OCI-LY3 (cell line): ENCODE measurements around the gene EPAS1.

Experiments
- H2AFZ ChIP-seq: fragments of 200-600, 300-600 bp; shearing (Covaris generic); 2 replicates; pipeline ENCODE4 v1.6.0; 2014; ENCODE audit warnings: antibody characterized with exemption, low read depth, low read length
- H3K27ac ChIP-seq: fragments of 200-600, 300-600 bp; sonication (generic); 2 replicates; pipeline ENCODE4 v1.5.1; 2014; ENCODE audit warnings: mild to moderate bottlenecking, low read length, moderate library complexity, mixed read lengths
- H3K27me3 ChIP-seq: fragments of 200-600, 300-600 bp; sonication (generic); 2 replicates; pipeline ENCODE4 v1.6.1; 2014; ENCODE audit warnings: low read depth, low read length, mixed read lengths
- H3K36me3 ChIP-seq: fragments of 200-600, 300-600 bp; sonication (generic); replicated peaks from 2 replicates; pipeline ENCODE3; 2014; ENCODE audit warnings: low read depth, low read length, mixed read lengths
- H3K4me1 ChIP-seq: fragments of 300-600, 200-600 bp; sonication (generic); 2 replicates; pipeline ENCODE4 v1.6.1; 2014; ENCODE audit warnings: low read length, mixed read lengths
- H3K4me2 ChIP-seq: fragments of 200-600, 300-600 bp; sonication (generic); 2 replicates; pipeline ENCODE4 v1.6.1; 2014; ENCODE audit warnings: low read length, mixed read lengths
- H3K4me3 ChIP-seq: fragments of 300-600, 200-600 bp; sonication (generic); 2 replicates; pipeline ENCODE4 v1.5.1; 2014; ENCODE audit warnings: antibody characterized with exemption, mild to moderate bottlenecking, low read length, moderate library complexity
- H3K79me2 ChIP-seq: fragments of 300-600, 200-600 bp; shearing (Covaris generic); 2 replicates; pipeline ENCODE4 v1.6.1; 2014; ENCODE audit warnings: mild to moderate bottlenecking, low read length, mixed read lengths
- H3K9ac ChIP-seq: fragments of 300-600, 200-600 bp; shearing (Covaris generic); 2 replicates; pipeline ENCODE4 v1.6.0; 2014; ENCODE audit warnings: mild to moderate bottlenecking, low read length, moderate library complexity
- H3K9me3 ChIP-seq: fragments of 200-600, 300-600 bp; shearing (Covaris generic); 2 replicates; pipeline ENCODE4 v1.6.1; 2014; ENCODE audit warnings: low read length, mixed read lengths; ENCODE audit not compliant: insufficient read depth
- H4K20me1 ChIP-seq: fragments of 200-600, 300-600 bp; sonication (generic); 2 replicates; pipeline ENCODE4 v1.6.1; 2016; ENCODE audit warnings: low read length, mixed read lengths; ENCODE audit not compliant: insufficient read depth
- CTCF ChIP-seq: fragments of 200-600, 300-600 bp; sonication (generic); IDR thresholded peaks from 2 replicates; pipeline ENCODE4 v1.5.1; 2014; ENCODE audit warnings: antibody characterized with exemption, low read length, low read depth
- EZH2phosphoT487 ChIP-seq: fragments of 200-600 bp; shearing (Covaris generic); IDR thresholded peaks from 2 replicates; pipeline ENCODE4 v1.6.1; 2018; ENCODE audit warnings: antibody characterized with exemption, mixed run types, low read depth

EPAS1 gene

GRCh38 chr2:46416280-46416679, 119.1 kb downstream of the EPAS1 start:
- H3K27ac ChIP-seq = no peak overlapping the region
- H3K79me2 ChIP-seq = no peaks in the 10 kb centered on the region
- no peak overlapping the region for H3K4me2 ChIP-seq
- H2AFZ ChIP-seq = no peak overlapping the region
- H3K4me1 ChIP-seq = no peaks in the 10 kb centered on the region
- TF ChIP-seq CTCF (no peak), EZH2phosphoT487 (no peak)
- no peaks in the 10 kb centered on the region for H3K36me3 ChIP-seq
- H3K9me3 ChIP-seq = peaks cover 20% of the 10 kb centered on the region
- no peaks in the 10 kb centered on the region for H3K27me3 ChIP-seq
- no peak overlapping the region for H3K9ac ChIP-seq
- no peak overlapping the region for H3K4me3 ChIP-seq
- no peaks in the 10 kb centered on the region for H4K20me1 ChIP-seq

GRCh38 chr2:46416739-46417403, 119.7 kb downstream of the EPAS1 start:
- no peaks in the 10 kb centered on the region for H4K20me1 ChIP-seq
- H3K9me3 ChIP-seq = peaks cover 20% of the 10 kb centered on the region
- no peaks in the 10 kb centered on the region for H3K36me3 ChIP-seq
- no peak overlapping the region for H2AFZ ChIP-seq
- no peaks in the 10 kb centered on the region for H3K79me2 ChIP-seq
- H3K4me1 ChIP-seq = no peaks in the 10 kb centered on the region
- H3K4me3 ChIP-seq = no peak overlapping the region
- no peak overlapping the region for H3K4me2 ChIP-seq
- no peak for TF ChIP-seq CTCF
- no peak for TF ChIP-seq EZH2phosphoT487
- no peak overlapping the region for H3K9ac ChIP-seq
- no peak overlapping the region for H3K27ac ChIP-seq
- no peaks in the 10 kb centered on the region for H3K27me3 ChIP-seq

GRCh38 chr2:46420945-46421344, 123.7 kb downstream of the EPAS1 start:
- H4K20me1 ChIP-seq = no peaks in the 10 kb centered on the region
- no peak overlapping the region for H3K27ac ChIP-seq
- H3K79me2 ChIP-seq = no peaks in the 10 kb centered on the region
- H3K4me1 ChIP-seq = no peaks in the 10 kb centered on the region
- peaks cover 20% of the 10 kb centered on the region for H3K9me3 ChIP-seq
- no peaks in the 10 kb centered on the region for H3K36me3 ChIP-seq
- no peak overlapping the region for H3K4me3 ChIP-seq
- no peak overlapping the region for H3K9ac ChIP-seq
- H3K4me2 ChIP-seq = no peak overlapping the region
- TF ChIP-seq CTCF (no peak), EZH2phosphoT487 (no peak)
- no peaks in the 10 kb centered on the region for H3K27me3 ChIP-seq
- no peak overlapping the region for H2AFZ ChIP-seq

- peaks cover 18% of the 10 kb centered on the region for H3K9me3 ChIP-seq
- no peak overlapping the region for H3K4me2 ChIP-seq
- H4K20me1 ChIP-seq = no peaks in the 10 kb centered on the region
- TF ChIP-seq EZH2phosphoT487 (no peak), CTCF (no peak)
- H3K79me2 ChIP-seq = no peaks in the 10 kb centered on the region
- no peak overlapping the region for H3K9ac ChIP-seq
- H3K27ac ChIP-seq = no peak overlapping the region
- H3K4me1 ChIP-seq = no peaks in the 10 kb centered on the region
- H2AFZ ChIP-seq = no peak overlapping the region
- no peaks in the 10 kb centered on the region for H3K27me3 ChIP-seq
- no peaks in the 10 kb centered on the region for H3K36me3 ChIP-seq
- no peak overlapping the region for H3K4me3 ChIP-seq
Measured at GRCh38 chr2:46421361-46421760, 124.2 kb downstream of the EPAS1 start.
